NOMO-1 treated with dmso at 0.1 percent for 144 hours (cell line): Measurements from ENCODE around the gene LRRC4B.

Experiments used
- DNase-seq: peaks from one replicate; lab custom pipeline; 2025; ENCODE audit not compliant: unreplicated experiment; lab: John Stamatoyannopoulos, UW

Gene LRRC4B

GRCh38 chr19:50554212-50554611 is 14.0 kb downstream of the LRRC4B start:
- DNase-seq, result no peak

- no peak for DNase-seq
Observed at GRCh38 chr19:50553134-50553703, 15.0 kb downstream of the LRRC4B start.

GRCh38 chr19:50552540-50552939 is 15.7 kb downstream of the LRRC4B start:
- no peak for DNase-seq

- DNase-seq, result no peak
Observed at GRCh38 chr19:50551715-50552187, 16.5 kb downstream of the LRRC4B start.

GRCh38 chr19:50551034-50551714 is 17.1 kb downstream of the LRRC4B start:
- no peak for DNase-seq

GRCh38 chr19:50550594-50550966 is 17.7 kb downstream of the LRRC4B start:
- DNase-seq, result no peak

GRCh38 chr19:50549927-50550593 is 18.2 kb downstream of the LRRC4B start:
- no peak for DNase-seq

GRCh38 chr19:50549059-50549926 is 18.9 kb downstream of the LRRC4B start:
- DNase-seq, result no peak

GRCh38 chr19:50548191-50549058 is 19.8 kb downstream of the LRRC4B start:
- DNase-seq, result no peak

GRCh38 chr19:50547385-50548190 is 20.6 kb downstream of the LRRC4B start:
- DNase-seq, result no peak

- no peak for DNase-seq
Observed at GRCh38 chr19:50546527-50547221, 21.6 kb downstream of the LRRC4B start.

- DNase-seq, result no peak
Observed at GRCh38 chr19:50542943-50543342, 25.3 kb downstream of the LRRC4B start.

GRCh38 chr19:50537769-50538230 is 30.4 kb downstream of the LRRC4B start:
- DNase-seq, result peak; percentile 22

- no peak for DNase-seq
Observed at GRCh38 chr19:50537306-50537685, 30.9 kb downstream of the LRRC4B start.

- DNase-seq, result no peak
Observed at GRCh38 chr19:50536662-50537305, 31.5 kb downstream of the LRRC4B start.

- no peak for DNase-seq
Observed at GRCh38 chr19:50535672-50536187, 32.5 kb downstream of the LRRC4B start.

GRCh38 chr19:50534478-50534877 is 33.8 kb downstream of the LRRC4B start:
- DNase-seq, result no peak

- DNase-seq, result no peak
Observed at GRCh38 chr19:50532952-50533351, 35.3 kb downstream of the LRRC4B start.
